BE2C (cell line): Measurements from ENCODE around the gene ATP8A2.
A peak's percentile ranks its signal among the peaks of the same experiment; 100 is the strongest.

Experiments
- DNase-seq: peaks from one replicate; pipeline ENCODE4 v3.0.0-alpha.2; 2020
- H3K27me3 ChIP-seq: fragments of 250-450 bp; sonication (Bioruptor Pico); 2 replicates; pipeline ENCODE4 v1.5.1; 2020; ENCODE audit warnings: mild to moderate bottlenecking
- H3K36me3 ChIP-seq: fragments of 250-450 bp; sonication (Bioruptor Pico); 2 replicates; pipeline ENCODE4 v1.5.1; 2020; ENCODE audit warnings: mild to moderate bottlenecking
- H3K4me1 ChIP-seq: fragments of 250-450 bp; sonication (Bioruptor Pico); 2 replicates; pipeline ENCODE4 v1.5.1; 2020
- H3K4me3 ChIP-seq: 2 replicates; pipeline ENCODE4 v1.5.1; 2011; ENCODE audit warnings: low read depth, low read length
- H3K9me3 ChIP-seq: fragments of 250-450 bp; sonication (Bioruptor Pico); 2 replicates; pipeline ENCODE4 v1.5.1; 2020
- TF ChIP-seq, protein P1 (sequence below): IDR thresholded peaks from 2 replicates; pipeline ENCODE4 v1.5.1; 2012; ENCODE audit warnings: mild to moderate bottlenecking, low read depth, low read length

The ATP8A2 gene

DNA sequence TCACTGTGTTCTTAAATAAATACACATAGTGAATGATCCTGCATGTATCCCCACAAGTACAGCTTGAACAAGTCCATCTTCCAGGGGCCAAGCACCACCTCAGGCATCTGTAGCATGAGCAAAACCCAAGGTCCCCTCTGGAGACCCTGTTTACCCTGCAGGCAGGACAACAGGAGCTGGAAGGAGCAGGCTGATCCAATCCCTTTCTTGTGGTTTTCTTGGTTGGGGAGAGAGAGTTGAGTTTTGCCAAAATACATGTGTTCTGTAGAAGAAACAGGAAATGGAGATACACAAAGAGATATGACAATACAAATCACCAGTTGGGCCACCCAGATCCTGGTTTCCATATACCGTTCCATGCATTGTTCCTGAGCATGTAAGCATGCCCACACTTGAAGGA, 587.2 kb downstream of the ATP8A2 start:
- H3K4me1 ChIP-seq: no peaks in the 10 kb centered on the region
- no peaks in the 10 kb centered on the region for H3K9me3 ChIP-seq
- no peaks in the 10 kb centered on the region for H3K36me3 ChIP-seq
- DNase-seq: no peak
- H3K27me3 ChIP-seq: no peaks in the 10 kb centered on the region
- H3K4me3 ChIP-seq: no peak overlapping the region
- TF ChIP-seq, protein P1, sequence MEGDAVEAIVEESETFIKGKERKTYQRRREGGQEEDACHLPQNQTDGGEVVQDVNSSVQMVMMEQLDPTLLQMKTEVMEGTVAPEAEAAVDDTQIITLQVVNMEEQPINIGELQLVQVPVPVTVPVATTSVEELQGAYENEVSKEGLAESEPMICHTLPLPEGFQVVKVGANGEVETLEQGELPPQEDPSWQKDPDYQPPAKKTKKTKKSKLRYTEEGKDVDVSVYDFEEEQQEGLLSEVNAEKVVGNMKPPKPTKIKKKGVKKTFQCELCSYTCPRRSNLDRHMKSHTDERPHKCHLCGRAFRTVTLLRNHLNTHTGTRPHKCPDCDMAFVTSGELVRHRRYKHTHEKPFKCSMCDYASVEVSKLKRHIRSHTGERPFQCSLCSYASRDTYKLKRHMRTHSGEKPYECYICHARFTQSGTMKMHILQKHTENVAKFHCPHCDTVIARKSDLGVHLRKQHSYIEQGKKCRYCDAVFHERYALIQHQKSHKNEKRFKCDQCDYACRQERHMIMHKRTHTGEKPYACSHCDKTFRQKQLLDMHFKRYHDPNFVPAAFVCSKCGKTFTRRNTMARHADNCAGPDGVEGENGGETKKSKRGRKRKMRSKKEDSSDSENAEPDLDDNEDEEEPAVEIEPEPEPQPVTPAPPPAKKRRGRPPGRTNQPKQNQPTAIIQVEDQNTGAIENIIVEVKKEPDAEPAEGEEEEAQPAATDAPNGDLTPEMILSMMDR: no peak

DNA sequence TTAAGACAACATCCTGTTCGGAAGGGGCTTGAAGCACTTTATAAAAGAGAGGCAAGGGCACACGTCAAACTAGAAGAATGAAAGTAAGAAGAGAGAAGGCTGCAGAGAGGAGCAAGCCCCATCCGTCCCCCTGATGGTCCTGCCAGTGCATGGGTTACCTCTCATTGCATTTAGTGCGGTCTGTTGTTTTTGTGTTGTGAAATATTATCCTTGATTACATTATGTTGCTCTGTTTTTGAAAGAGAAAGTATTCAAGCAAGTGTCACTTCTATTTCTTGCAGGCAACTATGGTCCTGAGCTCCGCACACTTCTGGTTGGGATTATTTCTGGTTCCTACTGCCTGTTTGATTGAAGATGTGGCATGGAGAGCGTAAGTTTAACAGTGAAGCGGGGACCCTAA, 589.5 kb downstream of the ATP8A2 start:
- H3K36me3 ChIP-seq: no peaks in the 10 kb centered on the region
- TF ChIP-seq, protein P1: no peak

DNA sequence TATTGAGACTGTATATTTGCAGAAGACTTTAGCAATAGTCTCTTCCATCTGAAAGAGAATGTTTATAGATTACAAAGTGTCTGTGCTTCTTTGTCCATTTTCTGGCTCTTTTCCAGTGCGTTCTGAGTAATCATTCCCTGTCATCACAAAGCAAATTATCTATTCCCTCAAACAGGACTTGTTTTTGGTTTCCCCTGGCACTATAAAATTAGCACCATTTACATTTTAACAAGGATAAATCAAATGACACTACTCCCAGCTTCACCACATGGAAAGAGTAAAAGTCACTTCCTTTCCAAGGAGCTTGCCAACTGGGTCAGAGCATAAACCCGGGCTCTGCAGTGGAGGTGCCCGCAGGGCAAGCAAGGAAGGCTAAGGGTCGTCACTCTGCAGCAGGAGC, 591.9 kb downstream of the ATP8A2 start:
- H3K36me3 ChIP-seq: no peaks in the 10 kb centered on the region

More for the DNA sequence above, 589.5 kb downstream of the ATP8A2 start:
- H3K27me3 ChIP-seq: no peaks in the 10 kb centered on the region
- H3K4me3 ChIP-seq: no peak overlapping the region
- no peak for DNase-seq
- no peaks in the 10 kb centered on the region for H3K4me1 ChIP-seq
- H3K9me3 ChIP-seq: no peaks in the 10 kb centered on the region

DNA sequence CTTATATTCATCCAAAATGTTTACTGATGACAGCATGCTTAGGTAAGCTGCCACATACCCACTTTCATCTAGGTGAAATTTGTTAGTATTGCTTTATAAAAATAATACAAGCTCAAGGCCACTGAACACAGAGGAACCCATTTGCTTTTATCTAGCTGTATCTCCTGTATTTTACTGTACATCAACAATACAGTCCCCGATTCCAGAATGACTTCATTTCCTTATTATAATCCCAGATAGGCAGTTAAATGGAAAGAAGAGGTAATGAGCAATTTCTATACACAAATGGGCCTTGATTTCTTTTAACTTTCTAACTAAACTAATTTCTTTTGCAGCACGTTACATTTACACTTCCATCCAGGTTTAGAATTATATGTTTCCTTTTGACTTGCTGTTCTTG, 593.8 kb downstream of the ATP8A2 start:
- no peak for DNase-seq
- H3K4me1 ChIP-seq: no peaks in the 10 kb centered on the region
- TF ChIP-seq, protein P1: no peak
- H3K27me3 ChIP-seq: no peaks in the 10 kb centered on the region; the same call in 1 of the 2 replicates
- H3K4me3 ChIP-seq: no peak overlapping the region
- H3K9me3 ChIP-seq: no peaks in the 10 kb centered on the region
- no peaks in the 10 kb centered on the region for H3K36me3 ChIP-seq

More for the DNA sequence above, 591.9 kb downstream of the ATP8A2 start:
- H3K4me1 ChIP-seq: no peaks in the 10 kb centered on the region
- H3K4me3 ChIP-seq: no peak overlapping the region
- no peaks in the 10 kb centered on the region for H3K9me3 ChIP-seq
- TF ChIP-seq, protein P1: no peak
- H3K27me3 ChIP-seq: no peaks in the 10 kb centered on the region
- DNase-seq: no peak

DNA sequence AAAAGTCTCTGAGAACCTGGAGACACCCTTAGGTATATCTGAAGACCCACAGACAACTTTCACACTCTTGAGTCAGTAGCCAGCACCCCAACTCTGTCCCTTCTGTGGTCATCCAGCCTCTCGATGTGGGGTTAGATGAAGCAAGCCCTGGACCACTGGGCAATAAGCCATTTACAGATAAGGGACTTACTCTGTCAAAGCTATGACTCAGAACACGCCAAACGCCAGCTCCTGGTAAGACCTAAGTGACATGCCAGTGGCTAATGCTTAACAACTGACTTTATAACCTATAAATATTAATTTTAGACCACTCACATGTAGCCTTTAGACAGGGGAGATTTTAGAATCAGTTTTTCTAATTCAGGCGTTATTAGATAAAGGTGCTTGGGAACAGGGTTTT, 594.3 kb downstream of the ATP8A2 start:
- Histone ChIP-seq H3K4me1 (no peaks in the 10 kb centered on the region), H3K9me3 (no peaks in the 10 kb centered on the region), H3K4me3 (no peak overlapping the region), H3K36me3 (no peaks in the 10 kb centered on the region), H3K27me3 (no peaks in the 10 kb centered on the region; the same call in 1 of the 2 replicates)
- TF ChIP-seq, protein P1: no peak
- DNase-seq: peak; percentile 16

DNA sequence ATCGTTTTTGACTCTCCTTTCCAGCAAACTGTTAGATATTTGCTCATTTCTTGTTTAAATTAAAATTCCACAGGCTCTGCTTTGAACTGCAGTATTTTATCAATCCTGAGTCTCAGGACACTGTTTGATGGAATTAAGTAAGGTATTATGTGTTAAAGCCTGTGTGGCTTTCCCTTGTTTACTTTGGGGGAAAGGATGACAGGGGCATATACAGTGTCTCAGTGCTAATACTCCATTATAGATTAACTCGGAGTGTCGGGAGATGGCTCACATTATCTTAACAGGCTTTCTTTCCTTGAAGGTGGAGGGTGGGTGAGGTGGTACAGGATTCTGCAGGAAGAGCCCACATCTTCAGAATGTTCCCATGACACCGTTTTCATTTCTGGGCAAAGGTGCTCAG, 595.4 kb downstream of the ATP8A2 start:
- no peaks in the 10 kb centered on the region for H3K4me1 ChIP-seq
- H3K27me3 ChIP-seq: no peaks in the 10 kb centered on the region; the same call in 1 of the 2 replicates
- no peak for DNase-seq
- TF ChIP-seq, protein P1: no peak
- H3K9me3 ChIP-seq: no peaks in the 10 kb centered on the region
- no peaks in the 10 kb centered on the region for H3K36me3 ChIP-seq
- no peak overlapping the region for H3K4me3 ChIP-seq
